CMK (cell line): Measurements from ENCODE around the gene DGKG.

ENCODE experiments used
- DNase-seq: peaks from one replicate; pipeline ENCODE4 v3.0.0-alpha.2; 2010; ENCODE audit warnings: low read depth

Gene DGKG

GRCh38 chr3:186141790-186142189 lies 220.2 kb downstream of the DGKG start:
- DNase-seq = no peak

GRCh38 chr3:186138272-186138981 lies 223.6 kb downstream of the DGKG start:
- no peak for DNase-seq

- no peak for DNase-seq
Observed at GRCh38 chr3:186137051-186137685, 224.9 kb downstream of the DGKG start.

GRCh38 chr3:186133980-186134379 lies 228.1 kb downstream of the DGKG start:
- DNase-seq = no peak

- no peak for DNase-seq
Observed at GRCh38 chr3:186132487-186132886, 229.5 kb downstream of the DGKG start.

- DNase-seq = no peak
Observed at GRCh38 chr3:186129206-186129605, 232.8 kb downstream of the DGKG start.

GRCh38 chr3:186128158-186128557 lies 233.9 kb downstream of the DGKG start:
- no peak for DNase-seq

- no peak for DNase-seq
Observed at GRCh38 chr3:186127463-186127862, 234.6 kb downstream of the DGKG start.

- DNase-seq = no peak
Observed at GRCh38 chr3:186125118-186125517, 236.9 kb downstream of the DGKG start.

GRCh38 chr3:186124592-186124991 lies 237.4 kb downstream of the DGKG start:
- no peak for DNase-seq

GRCh38 chr3:186123012-186123411 lies 239.0 kb downstream of the DGKG start:
- no peak for DNase-seq

GRCh38 chr3:186121968-186122367 lies 240.1 kb downstream of the DGKG start:
- no peak for DNase-seq

GRCh38 chr3:186121278-186121677 lies 240.8 kb downstream of the DGKG start:
- no peak for DNase-seq

GRCh38 chr3:186119499-186119898 lies 242.5 kb downstream of the DGKG start:
- DNase-seq = no peak

GRCh38 chr3:186118692-186119091 lies 243.3 kb downstream of the DGKG start:
- DNase-seq = no peak

GRCh38 chr3:186117521-186118134 lies 244.4 kb downstream of the DGKG start:
- no peak for DNase-seq

GRCh38 chr3:186115239-186115996 lies 246.6 kb downstream of the DGKG start:
- no peak for DNase-seq

GRCh38 chr3:186110975-186111974 lies 250.8 kb downstream of the DGKG start:
- no peak for DNase-seq

- DNase-seq = no peak
Observed at GRCh38 chr3:186109897-186110803, 251.9 kb downstream of the DGKG start.
